ENCODE measurements around the gene P3H3. TPM values are rescaled to one million over a fixed set of nuclear protein-coding genes. Genes with fewer than 3 reads are reported as not detected.

The P3H3 gene
- total and polyA plus RNA-seq, 2 of the 4 experiments (the other 2 are of a cell fraction), result 27.8 to 83.9 TPM

DNA sequence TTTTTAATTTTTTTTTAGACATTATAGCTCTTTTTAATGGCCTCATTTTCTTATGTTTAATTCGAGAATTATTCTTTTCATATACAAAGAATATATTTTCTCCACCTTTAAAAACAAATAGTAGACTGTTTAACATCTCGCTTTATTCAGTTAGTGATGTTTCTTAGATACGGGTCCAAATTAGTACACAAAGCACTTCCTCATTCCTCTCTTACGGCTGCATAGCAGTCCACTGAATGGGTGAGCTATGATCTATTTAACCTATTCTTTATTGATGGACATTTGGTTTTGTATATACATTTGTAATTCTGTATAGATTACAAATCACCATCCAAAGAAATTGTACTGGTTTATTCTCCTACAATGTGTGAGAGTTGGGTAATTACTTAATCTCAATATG is 14.8 kb upstream of the P3H3 start:
- no peak overlapping the region for H3K14ac ChIP-seq (replicated peaks; ENCODE audit: low read depth, low read length)
- no peak overlapping the region for H4K5ac ChIP-seq (ENCODE audit: low read depth, low read length)

More for the DNA sequence above, 14.8 kb upstream of the P3H3 start:
- Histone ChIP-seq H2AK9ac (replicated peaks; ENCODE audit: low read depth, low read length, poor library complexity) (no peak overlapping the region), H3K18ac (ENCODE audit: low read depth, low read length) (no peak overlapping the region), H2BK120ac (ENCODE audit: low read depth, low read length) (no peak overlapping the region), H2BK20ac (ENCODE audit: low read depth, low read length) (no peak overlapping the region), H2BK5ac (ENCODE audit: low read depth, low read length, poor library complexity, severe bottlenecking) (no peak overlapping the region), H3K9me1 (ENCODE audit: insufficient read depth, low read length) (peaks cover 4% of the 10 kb centered on the region; the same call in 1 of the 2 replicates), H3K4me3 (ENCODE audit: insufficient read depth, low read depth, low read length) (no peak overlapping the region), H2BK15ac (ENCODE audit: low read depth, low read length) (no peak overlapping the region), H3K79me1 (ENCODE audit: low read depth in 1 of 2, low read length in 2 of 2) (no peaks in the 10 kb centered on the region), H3K36me3 (ENCODE audit: control insufficient read depth, insufficient read depth, low read length) (peaks cover 3% of the 10 kb centered on the region), H2AK5ac (ENCODE audit: low read depth, low read length) (no peak overlapping the region), H3K9me3 (ENCODE audit: control insufficient read depth, insufficient read depth, low read length) (no peaks in the 10 kb centered on the region), H3K56ac (ENCODE audit: extremely low read depth, insufficient read depth, low read length) (no peak overlapping the region), H3K27ac (ENCODE audit: insufficient read depth, low read length) (no peak overlapping the region), H3K4ac (ENCODE audit: low read depth, low read length) (no peak overlapping the region), H3K4me1 (ENCODE audit: control insufficient read depth, insufficient read depth, low read length) (no peaks in the 10 kb centered on the region), H3K9ac (ENCODE audit: low read depth, low read length) (no peak overlapping the region), H4K8ac (ENCODE audit: low read depth in 2 of 2, low read length in 2 of 2) (no peak overlapping the region), H3K23ac (ENCODE audit: low read depth, low read length) (no peak overlapping the region), H4K91ac (ENCODE audit: insufficient read depth, low read depth, low read length) (no peak overlapping the region), H2AFZ (replicated peaks; ENCODE audit: low read length, poor library complexity) (no peak overlapping the region), H3K4me2 (ENCODE audit: low read depth, low read length) (no peak overlapping the region), H4K20me1 (ENCODE audit: insufficient read depth, low read length) (no peaks in the 10 kb centered on the region), H3K27me3 (ENCODE audit: control insufficient read depth, insufficient read depth, low read length) (0 out of 2 replicates have a peak, but pooled peaks cover 2% of the 10 kb centered on the region)
- TF ChIP-seq MAFK (IDR thresholded peaks at IDR 0.05; ENCODE audit: low read depth, low read length), result no peak
- TF ChIP-seq RCOR1 (IDR thresholded peaks at IDR 0.05; ENCODE audit: insufficient replicate concordance, low read length), result no peak
- no peak for TF ChIP-seq MAZ (IDR thresholded peaks at IDR 0.05; ENCODE audit: borderline replicate concordance, low read depth, low read length)
- no peak for TF ChIP-seq NFE2L2 (IDR thresholded peaks at IDR 0.05; ENCODE audit: low read depth, low read length)
- CTCF ChIA-PET, result no interaction called here
- no TSS peak for BruUV-seq (replicated peaks)
- dilution Hi-C loops (cut with HindIII; ENCODE audit: low sequenced_read_pairs, unreplicated experiment) (no loop called here), intact Hi-C loops (cut with micrococcal nuclease) (no loop called here), in situ Hi-C loops (cut with MboI; ENCODE audit: low sequenced_read_pairs) (no loop called here)
- no peak for DNase-seq
- POLR2A ChIA-PET (ENCODE audit: unreplicated experiment), result interaction anchor here (0.7 kb wide), 2 partner anchors 10 to 264 kb away, joined by 5 to 8 read pairs; no protein-coding TSS in a partner anchor
- no CpG with 5 or more reads among the region's 4 CpGs for WGBS, 2 experiments (ENCODE audit: extremely low coverage in 2 of 2, insufficient read length in 1 of 2)
- no peak for ATAC-seq (ENCODE audit: low read depth)
